Naive thymus-derived CD4-positive, alpha-beta T cell (primary cell): ENCODE results near the gene LRRN3. TPM values are rescaled to one million over a fixed set of nuclear protein-coding genes. Genes with fewer than 3 reads are reported as not detected.

Experiments
- ATAC-seq: fragments of 150-1000 bp; cut with Tn5 transposase; 2 replicates; pipeline ENCODE4 v1.10.0; 2021; ENCODE audit warnings: mild to moderate bottlenecking, moderate library complexity
- CTCF ChIA-PET: fragments of 350-600 bp; sonication (Branson Sonifier 250); formaldehyde crosslinking; loops from one replicate; lab custom pipeline; 2021; ENCODE audit warnings: antibody characterized with exemption; lab: Charles Lee
- POLR2A ChIA-PET: fragments of 350-600 bp; sonication (Branson Sonifier 250); formaldehyde crosslinking; loops from one replicate; lab custom pipeline; 2021; ENCODE audit warnings: antibody characterized with exemption, inconsistent platforms; lab: Charles Lee
- DNase-seq, 9 donors: peaks; one replicate each; pipeline versions ENCODE4 v3.0.0 to v3.0.0-alpha.2; 2020 to 2022; ENCODE audit warnings: mixed read lengths in 1 of 9
- H3K27ac ChIP-seq: one replicate; pipeline ENCODE4 v1.7.0; 2013; ENCODE audit warnings: mild to moderate bottlenecking, low read depth, low read length, moderate library complexity
- H3K27me3 ChIP-seq, 2 donors: one replicate each; pipeline ENCODE4 v1.7.0; 2013; ENCODE audit warnings: low read length in 2 of 2, mild to moderate bottlenecking in 2 of 2, moderate library complexity in 2 of 2; ENCODE audit not compliant: control insufficient read depth in 2 of 2, insufficient read depth in 2 of 2
- H3K36me3 ChIP-seq, 3 experiments: 1 replicate in 2 of 3; 2 replicates in 1 of 3; pipeline ENCODE4 v1.7.0; 2013; ENCODE audit warnings: low read length in 3 of 3, mild to moderate bottlenecking in 3 of 3, moderate library complexity in 1 of 3; ENCODE audit not compliant: insufficient read depth in 3 of 3, control insufficient read depth in 2 of 3
- H3K4me1 ChIP-seq, 2 donors: one replicate each; pipeline ENCODE4 v1.7.0; 2013; ENCODE audit warnings: low read length in 2 of 2, mild to moderate bottlenecking in 2 of 2, moderate library complexity in 1 of 2; ENCODE audit not compliant: control insufficient read depth in 2 of 2, insufficient read depth in 2 of 2
- H3K4me3 ChIP-seq: 2 replicates; pipeline ENCODE4 v1.7.0; 2013; ENCODE audit warnings: mild to moderate bottlenecking, low read length
- H3K9me3 ChIP-seq, 3 experiments: 1 replicate in 2 of 3; 2 replicates in 1 of 3; pipeline ENCODE4 v1.7.0; 2013; ENCODE audit warnings: low read length in 3 of 3; ENCODE audit not compliant: control insufficient read depth in 2 of 3
- H3K27ac Mint-ChIP-seq, 9 donors: one replicate each; pipeline ENCODE4 v1.8.0; 2020 to 2022; ENCODE audit warnings: mixed read lengths in 9 of 9, mild to moderate bottlenecking in 8 of 9, moderate library complexity in 5 of 9, inconsistent platforms in 2 of 9
- H3K27me3 Mint-ChIP-seq, 5 donors: one replicate each; pipeline ENCODE4 v1.8.0; 2021 to 2022; ENCODE audit warnings: mixed read lengths in 5 of 5, mild to moderate bottlenecking in 1 of 5
- H3K36me3 Mint-ChIP-seq, 5 donors: one replicate each; pipeline ENCODE4 v1.8.0; 2020 to 2022; ENCODE audit warnings: mixed read lengths in 5 of 5, mild to moderate bottlenecking in 3 of 5, inconsistent platforms in 1 of 5
- H3K4me1 Mint-ChIP-seq, 7 donors: one replicate each; pipeline ENCODE4 v1.8.0; 2020 to 2022; ENCODE audit warnings: mixed read lengths in 7 of 7, mild to moderate bottlenecking in 3 of 7, inconsistent platforms in 1 of 7
- H3K4me3 Mint-ChIP-seq, 10 donors: one replicate each; pipeline ENCODE4 v1.8.0; 2020 to 2022; ENCODE audit warnings: mild to moderate bottlenecking in 10 of 10, mixed read lengths in 10 of 10, moderate library complexity in 6 of 10, inconsistent platforms in 2 of 10
- H3K9me3 Mint-ChIP-seq, 11 donors: one replicate each; pipeline ENCODE4 v1.8.0; 2020 to 2022; ENCODE audit warnings: mixed read lengths in 11 of 11, mild to moderate bottlenecking in 4 of 11, inconsistent platforms in 1 of 11, moderate library complexity in 1 of 11
- intact Hi-C, 2 donors: fragments of 100-400 bp; cut with micrococcal nuclease; formaldehyde crosslinking; loops; one replicate each; pipeline ENCODE4 v1.15.1; 2023
- polyA plus RNA-seq, 2 donors: library from polyadenylated mRNA; unstranded; fragments of 300-500 nt; fragmentation: Illumina TruSeq; gene quantifications; one replicate each; pipeline ENCODE4 v1.2.3, GENCODE V29; 2021
- total RNA-seq, 6 experiments: library from RNA in 5 of 6; stranded (reverse) in 5 of 6; gene quantifications; 1 replicate in 5 of 6; 2 replicates in 1 of 6; pipeline ENCODE4 v1.2.3 and lab custom pipeline; 2021 to 2026

Gene LRRN3
- total and polyA plus RNA-seq, 7 experiments from 2014 or later, result 7.6 to 288 (median 173) TPM

DNA sequence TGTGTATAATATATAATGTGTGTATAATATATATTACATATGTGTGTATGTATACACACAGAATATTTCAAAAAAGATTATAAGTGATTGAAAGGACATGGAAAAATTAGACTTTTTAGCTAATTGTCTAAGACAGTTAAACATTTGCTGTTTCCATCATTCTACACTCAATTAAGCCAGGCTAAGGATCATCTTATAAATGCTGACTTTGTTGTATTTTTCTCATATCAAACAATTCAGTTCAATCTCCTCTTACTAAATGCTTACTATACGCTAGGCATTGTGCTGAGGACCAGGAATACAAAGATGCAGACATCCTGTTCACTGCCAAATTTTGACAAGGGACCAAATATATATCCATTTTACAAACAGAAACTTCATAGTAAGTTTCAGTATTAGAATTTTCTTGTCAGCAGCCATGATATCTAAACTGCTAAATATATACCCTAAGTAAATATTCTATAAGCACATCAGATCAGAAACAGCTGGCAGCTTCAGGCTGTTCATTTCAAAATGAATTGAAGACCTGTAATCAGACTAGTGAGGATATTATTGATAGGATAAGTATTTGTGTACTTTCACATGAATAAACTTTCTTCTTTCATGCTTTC lies 10.3 kb upstream of the LRRN3 start:
- ChIA-PET CTCF (interaction anchor here (2.0 kb wide), 1 partner anchor 18 kb away, joined by 7 read pairs; no protein-coding TSS in a partner anchor), POLR2A (interaction anchor here (0.6 to 5.3 kb wide), 3 partner anchors 11 to 13 kb away, joined by 3 to 69 read pairs (median 3); partner anchors contain the start of gene LRRN3)
- H3K9me3 ChIP-seq, result no peaks in the 10 kb centered on the region
- H3K36me3 ChIP-seq, result no peaks in the 10 kb centered on the region
- H3K27me3 ChIP-seq, result no peaks in the 10 kb centered on the region
- intact Hi-C loops, result loop anchor here (2.0 to 10.0 kb wide), 4 partner anchors 38 to 1707 kb away; partner anchors contain the start of gene IFRD1 (in 1 of the 2)
- no peak overlapping the region for H3K4me3 ChIP-seq
- DNase-seq (no peak), ATAC-seq (no peak)
- Mint-ChIP-seq H3K36me3 (peaks cover 0 to 26% (median 0%) of the 10 kb centered on the region in 5 donors), H3K4me3 (peak overlapping the region in 5 of 10 donors; percentile 14 to 75 (median 41)), H3K9me3 (peaks cover 0 to 6% (median 0%) of the 10 kb centered on the region in 11 donors), H3K4me1 (peaks cover 24 to 85% (median 79%) of the 10 kb centered on the region in 7 donors), H3K27me3 (no peaks in the 10 kb centered on the region), H3K27ac (peak overlapping the region; percentile 56 to 89 (median 70))
- no peak overlapping the region for H3K27ac ChIP-seq
- H3K4me1 ChIP-seq, result peaks cover 30 to 59% of the 10 kb centered on the region in 2 donors

DNA sequence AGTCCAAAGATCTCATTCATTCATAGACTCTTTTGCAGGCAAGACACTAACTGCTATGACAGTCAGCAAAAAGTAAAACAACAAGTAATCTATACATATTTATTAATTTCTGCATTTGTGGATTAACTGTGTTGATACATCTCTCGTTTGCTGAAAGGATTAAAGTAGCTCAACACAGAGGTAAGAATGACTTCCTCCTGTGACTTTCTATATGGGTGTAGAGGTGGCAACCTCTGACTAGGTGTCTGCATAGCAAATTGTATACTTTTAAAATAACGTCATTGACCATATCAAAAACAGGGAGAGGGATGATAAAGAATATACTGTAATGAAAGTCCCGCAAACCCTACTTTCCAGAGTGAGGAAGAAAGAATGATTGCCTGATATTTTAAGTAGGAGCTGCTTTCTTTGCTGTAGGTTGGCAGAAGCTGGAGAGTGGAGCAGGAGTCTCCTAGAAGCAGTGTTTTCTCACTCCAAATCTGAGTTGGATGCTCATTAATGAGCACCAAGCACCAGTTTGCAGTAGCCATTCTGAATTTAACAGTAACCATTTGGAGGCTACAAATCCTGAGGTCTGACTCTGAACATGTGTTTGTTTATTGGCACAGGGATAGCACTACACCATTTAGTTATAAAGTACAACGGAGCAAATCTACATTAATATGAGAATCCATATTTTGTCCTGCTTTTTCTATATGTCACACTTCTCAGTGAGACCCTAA lies 9.2 kb upstream of the LRRN3 start:
- ATAC-seq (no peak), DNase-seq (no peak)
- Mint-ChIP-seq H3K9me3 (peaks cover 0 to 11% (median 0%) of the 10 kb centered on the region in 11 donors), H3K4me1 (peaks cover 24 to 84% (median 74%) of the 10 kb centered on the region in 7 donors), H3K36me3 (peaks cover 0 to 23% (median 0%) of the 10 kb centered on the region in 5 donors), H3K4me3 (peak overlapping the region; percentile 10 to 79 (median 64)), H3K27me3 (no peaks in the 10 kb centered on the region), H3K27ac (peak overlapping the region; percentile 74 to 93 (median 89))
- H3K27ac ChIP-seq, result peak overlapping the region; percentile 70
- H3K4me1 ChIP-seq, result peaks cover 30 to 54% of the 10 kb centered on the region in 2 donors
- H3K27me3 ChIP-seq, result no peaks in the 10 kb centered on the region
- H3K9me3 ChIP-seq, result no peaks in the 10 kb centered on the region
- H3K4me3 ChIP-seq, result no peak overlapping the region
- intact Hi-C loops, result loop anchor here (2.0 to 10.0 kb wide), 4 partner anchors 39 to 1706 kb away; partner anchors contain the start of gene IFRD1 (in 1 of the 2)
- POLR2A ChIA-PET, result interaction anchor here (1.1 to 5.3 kb wide), 9 partner anchors 12 to 1369 kb away, joined by 3 to 69 read pairs (median 6); partner anchors contain the start of genes IFRD1 and LRRN3
- H3K36me3 ChIP-seq, result no peaks in the 10 kb centered on the region
- CTCF ChIA-PET, result interaction anchor here (0.6 to 2.0 kb wide), 6 partner anchors 11 to 497 kb away, joined by 3 to 7 read pairs (median 4); no protein-coding TSS in a partner anchor

DNA sequence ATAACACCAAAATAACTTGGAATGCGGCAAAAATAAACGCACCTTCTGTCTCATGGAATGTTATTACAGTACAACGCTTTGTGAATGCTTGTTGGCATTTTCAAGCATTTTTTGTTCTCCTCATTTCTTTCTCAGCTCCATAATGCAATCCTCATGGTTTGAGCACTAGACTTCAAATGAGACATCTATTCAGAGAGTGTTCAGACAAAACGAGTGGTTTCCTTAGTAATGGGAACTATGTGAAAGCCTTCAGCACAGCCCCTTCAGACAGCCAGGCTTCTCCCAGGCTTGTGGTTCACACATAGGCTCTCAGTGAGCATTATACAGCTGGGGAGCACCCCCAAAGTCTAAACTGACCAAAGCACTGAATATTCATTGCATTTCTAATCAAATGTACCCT lies 8.6 kb upstream of the LRRN3 start:
- no peaks in the 10 kb centered on the region for H3K27me3 Mint-ChIP-seq

DNA sequence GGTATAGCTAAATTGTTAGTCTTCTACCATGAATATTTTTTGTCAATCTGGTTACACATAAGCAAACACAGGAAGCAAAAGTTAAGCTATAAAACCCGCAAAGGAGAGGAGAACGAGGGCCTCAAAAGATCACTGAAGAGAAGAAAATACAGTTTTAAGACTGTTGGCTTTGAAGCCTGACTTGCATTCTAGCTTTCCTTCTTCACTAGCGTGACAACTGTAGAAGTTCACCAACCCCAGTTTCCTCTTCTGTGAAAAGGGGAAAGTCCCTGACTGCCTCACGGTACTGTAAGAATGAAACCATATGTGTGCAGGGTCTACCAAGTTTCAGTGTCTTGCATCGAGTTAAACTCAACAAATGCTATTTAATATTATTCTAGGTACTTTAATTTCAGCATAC lies 7.5 kb upstream of the LRRN3 start:
- no peaks in the 10 kb centered on the region for H3K27me3 ChIP-seq
- peak overlapping the region; percentile 70 for H3K27ac ChIP-seq
- no peaks in the 10 kb centered on the region for H3K9me3 ChIP-seq
- Mint-ChIP-seq H3K27me3 (no peaks in the 10 kb centered on the region), H3K27ac (peak overlapping the region; percentile 74 to 93 (median 89)), H3K4me3 (peak overlapping the region; percentile 37 to 80 (median 68)), H3K9me3 (peaks cover 0 to 11% (median 0%) of the 10 kb centered on the region in 11 donors), H3K4me1 (peaks cover 25 to 84% (median 74%) of the 10 kb centered on the region in 7 donors), H3K36me3 (peaks cover 0 to 26% (median 0%) of the 10 kb centered on the region in 5 donors)
- intact Hi-C loops, result loop anchor here (1.0 to 10.0 kb wide), 12 partner anchors 8 to 1704 kb away; partner anchors contain the start of genes LRRN3 (in 2 of the 2) and IFRD1 (in 1 of the 2)
- POLR2A ChIA-PET, result interaction anchor here (0.7 to 5.3 kb wide), 24 partner anchors 10 to 276 kb away, joined by 3 to 69 read pairs (median 5); partner anchors contain the start of gene LRRN3
- peaks cover 30 to 49% of the 10 kb centered on the region in 2 donors for H3K4me1 ChIP-seq
- H3K36me3 ChIP-seq, result no peaks in the 10 kb centered on the region
- DNase-seq, result peak in 8 of 9 donors; percentile 52 to 90 (median 84)
- CTCF ChIA-PET, result interaction anchor here (0.7 to 1.9 kb wide), 9 partner anchors 8 to 300 kb away, joined by 3 to 9 read pairs (median 5); no protein-coding TSS in a partner anchor
- H3K4me3 ChIP-seq, result peak overlapping the region; percentile 12
- ATAC-seq, result peak; percentile 99

More for the DNA sequence above, 8.6 kb upstream of the LRRN3 start:
- Mint-ChIP-seq H3K4me3 (peak overlapping the region; percentile 2 to 79 (median 60)), H3K4me1 (peaks cover 24 to 80% (median 71%) of the 10 kb centered on the region in 7 donors), H3K9me3 (peaks cover 0 to 11% (median 0%) of the 10 kb centered on the region in 11 donors), H3K36me3 (peaks cover 0 to 23% (median 0%) of the 10 kb centered on the region in 5 donors), H3K27ac (peak overlapping the region; percentile 74 to 93 (median 89))
- DNase-seq (no peak), ATAC-seq (no peak)
- no peak overlapping the region for H3K4me3 ChIP-seq
- ChIA-PET POLR2A (interaction anchor here (0.9 to 5.3 kb wide), 13 partner anchors 11 to 1368 kb away, joined by 3 to 69 read pairs (median 6); partner anchors contain the start of genes IFRD1 and LRRN3), CTCF (interaction anchor here (0.6 to 2.0 kb wide), 10 partner anchors 10 to 497 kb away, joined by 3 to 8 read pairs (median 4); no protein-coding TSS in a partner anchor)
- no peaks in the 10 kb centered on the region for H3K27me3 ChIP-seq
- H3K36me3 ChIP-seq, result no peaks in the 10 kb centered on the region
- H3K9me3 ChIP-seq, result no peaks in the 10 kb centered on the region
- H3K4me1 ChIP-seq, result peaks cover 30 to 49% of the 10 kb centered on the region in 2 donors
- intact Hi-C loops, result loop anchor here (5.0 to 10.0 kb wide), 3 partner anchors 170 to 1705 kb away; partner anchors contain the start of gene IFRD1 (in 1 of the 2)
- peak overlapping the region; percentile 70 for H3K27ac ChIP-seq

DNA sequence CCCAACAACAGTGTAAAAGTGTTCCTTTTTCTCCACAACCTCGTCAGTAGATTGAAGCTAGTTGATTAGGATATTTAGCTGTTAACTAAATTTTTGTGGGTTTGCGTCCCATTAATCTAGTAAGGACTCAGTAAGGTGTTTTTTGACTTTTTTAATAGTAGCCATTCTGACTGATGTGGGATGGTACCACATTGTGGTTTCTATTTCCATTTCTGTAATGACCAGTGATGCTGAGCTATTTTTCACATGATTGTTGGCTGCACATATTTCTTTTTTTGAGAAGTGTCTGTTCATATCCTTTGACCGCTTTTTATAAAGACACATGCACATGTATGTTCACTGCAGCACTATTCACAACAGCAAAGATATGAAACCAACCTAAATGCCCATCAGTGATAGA lies 5.6 kb upstream of the LRRN3 start:
- no peaks in the 10 kb centered on the region for H3K9me3 ChIP-seq
- no peak overlapping the region for H3K4me3 ChIP-seq
- Mint-ChIP-seq H3K27me3 (no peaks in the 10 kb centered on the region), H3K4me1 (peaks cover 25 to 93% (median 84%) of the 10 kb centered on the region in 7 donors), H3K27ac (peak overlapping the region in 7 of 9 donors; percentile 20 to 93 (median 74)), H3K36me3 (peaks cover 0 to 25% (median 0%) of the 10 kb centered on the region in 5 donors), H3K4me3 (peak overlapping the region in 4 of 10 donors; percentile 17 to 50 (median 26)), H3K9me3 (peaks cover 0 to 11% (median 0%) of the 10 kb centered on the region in 11 donors)
- H3K27ac ChIP-seq, result no peak overlapping the region
- intact Hi-C loops, result loop anchor here in 1 of 2 donors (10.0 kb wide), 1 partner anchor 1369 kb away; the partner anchor contains the start of gene IFRD1
- ATAC-seq (no peak), DNase-seq (no peak)
- POLR2A ChIA-PET, result interaction anchor here (0.6 to 2.0 kb wide), 3 partner anchors 9 to 600 kb away, joined by 3 to 4 read pairs (median 4); no protein-coding TSS in a partner anchor
- peaks cover 30 to 49% of the 10 kb centered on the region in 2 donors for H3K4me1 ChIP-seq
- no peaks in the 10 kb centered on the region for H3K27me3 ChIP-seq
- CTCF ChIA-PET, result no interaction called here
- no peaks in the 10 kb centered on the region for H3K36me3 ChIP-seq
